ENCODE data around the gene SLC1A7. TPM values are rescaled to one million over a fixed set of nuclear protein-coding genes. Genes with fewer than 3 reads are reported as not detected.

Gene SLC1A7
- total and polyA plus RNA-seq, 2 of the 13 experiments (the other 11 are each of a cell fraction or from before 2014, with no cell fraction given), result 0.04 to 2.0 TPM

DNA sequence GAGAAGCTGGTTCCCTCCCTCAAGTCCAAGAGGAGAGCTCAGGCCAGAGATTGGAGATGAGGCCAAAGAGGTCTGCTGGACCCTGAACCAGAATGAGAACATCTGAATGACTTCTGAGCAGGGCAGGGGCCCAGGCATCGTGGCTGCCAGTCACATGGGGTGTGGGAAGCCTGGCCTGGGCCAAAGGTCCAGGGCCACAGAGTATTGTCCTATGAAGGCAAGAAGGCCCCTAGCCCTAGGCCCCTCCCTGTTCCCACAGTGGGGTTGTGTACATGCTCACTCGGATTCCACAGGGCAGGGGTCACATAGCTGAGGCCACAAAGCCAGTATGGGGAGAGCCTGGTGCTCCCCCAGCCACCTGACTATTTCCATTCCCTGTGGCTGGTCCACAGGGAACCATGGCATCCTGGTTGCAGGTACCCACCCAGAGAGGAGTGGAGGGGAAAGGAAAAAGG lies 18.5 kb upstream of the SLC1A7 start (continued):
- TF ChIP-seq HMG20B (CRISPR knock-in tag; conservative IDR thresholded peaks at IDR 0.05) (peak; percentile 54), ZNF251 (CRISPR knock-in tag; IDR thresholded peaks at IDR 0.05) (no peak), HNF4A (CRISPR knock-in tag; IDR thresholded peaks at IDR 0.05) (peak; percentile 100), ZSCAN12 (CRISPR knock-in tag; IDR thresholded peaks at IDR 0.05) (no peak), PRPF4 (IDR thresholded peaks at IDR 0.05; ENCODE audit: low read depth, low read length, poor library complexity, severe bottlenecking) (no peak), ZNF34 (CRISPR knock-in tag; IDR thresholded peaks at IDR 0.05; ENCODE audit: borderline replicate concordance) (no peak), ARNT2 (CRISPR knock-in tag; IDR thresholded peaks at IDR 0.05; ENCODE audit: low read depth) (peak; percentile 41; the same call in 1 of the 2 replicates), GATA4 (IDR thresholded peaks at IDR 0.05; ENCODE audit: borderline replicate concordance, low read depth) (peak; percentile 72; the same call in 1 of the 2 replicates), SATB2 (CRISPR knock-in tag; IDR thresholded peaks at IDR 0.05) (no peak), GLI4 (CRISPR knock-in tag; IDR thresholded peaks at IDR 0.05; ENCODE audit: borderline replicate concordance) (peak; percentile 26; the same call in 1 of the 2 replicates), ZNF292 (CRISPR knock-in tag; IDR thresholded peaks at IDR 0.05; ENCODE audit: borderline replicate concordance, low read depth) (peak; percentile 97; the same call in 1 of the 2 replicates), SMARCE1 (IDR thresholded peaks at IDR 0.05; ENCODE audit: borderline replicate concordance) (no peak), ZBTB21 (CRISPR knock-in tag; IDR thresholded peaks at IDR 0.05) (no peak), BCL6 (CRISPR knock-in tag; IDR thresholded peaks at IDR 0.05) (peak; percentile 83), SOX5 (CRISPR knock-in tag; IDR thresholded peaks at IDR 0.05; ENCODE audit: borderline replicate concordance) (peak; percentile 98), MZF1 (CRISPR knock-in tag; IDR thresholded peaks at IDR 0.05; ENCODE audit: borderline replicate concordance) (0 out of 2 replicates have a peak, but pooled peaks have one; percentile 48), JDP2 (CRISPR knock-in tag; IDR thresholded peaks at IDR 0.05; ENCODE audit: borderline replicate concordance) (no peak), MBNL3 (CRISPR knock-in tag; conservative IDR thresholded peaks at IDR 0.05) (no peak), ETV6 (CRISPR knock-in tag; conservative IDR thresholded peaks at IDR 0.05) (no peak; the same call in 1 of the 2 replicates)
- TF ChIP-seq, protein P1, sequence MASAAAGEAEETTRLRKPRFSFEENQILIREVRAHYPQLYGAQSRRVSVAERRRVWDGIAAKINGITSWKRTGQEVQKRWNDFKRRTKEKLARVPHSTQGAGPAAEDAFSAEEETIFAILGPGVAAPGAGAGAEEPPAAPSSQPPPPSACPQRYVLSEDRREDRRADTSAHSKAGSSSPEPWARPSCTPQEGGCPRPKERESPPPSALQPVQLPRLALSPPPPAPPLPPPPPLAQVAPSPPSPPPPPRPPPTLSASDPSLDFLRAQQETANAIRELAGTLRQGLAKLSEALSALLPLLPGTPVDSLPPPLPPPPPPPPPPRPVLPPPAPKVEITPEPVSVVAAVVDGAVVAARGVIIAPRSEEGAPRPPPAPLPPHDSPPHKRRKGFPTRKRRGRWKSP (CRISPR knock-in tag; IDR thresholded peaks at IDR 0.05), result no peak
- TF ChIP-seq, protein P2, sequence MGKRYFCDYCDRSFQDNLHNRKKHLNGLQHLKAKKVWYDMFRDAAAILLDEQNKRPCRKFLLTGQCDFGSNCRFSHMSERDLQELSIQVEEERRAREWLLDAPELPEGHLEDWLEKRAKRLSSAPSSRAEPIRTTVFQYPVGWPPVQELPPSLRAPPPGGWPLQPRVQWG (CRISPR knock-in tag; IDR thresholded peaks at IDR 0.05; ENCODE audit: borderline replicate concordance, low read depth), result no peak; the same call in 1 of the 2 replicates
- TF ChIP-seq, protein P3, sequence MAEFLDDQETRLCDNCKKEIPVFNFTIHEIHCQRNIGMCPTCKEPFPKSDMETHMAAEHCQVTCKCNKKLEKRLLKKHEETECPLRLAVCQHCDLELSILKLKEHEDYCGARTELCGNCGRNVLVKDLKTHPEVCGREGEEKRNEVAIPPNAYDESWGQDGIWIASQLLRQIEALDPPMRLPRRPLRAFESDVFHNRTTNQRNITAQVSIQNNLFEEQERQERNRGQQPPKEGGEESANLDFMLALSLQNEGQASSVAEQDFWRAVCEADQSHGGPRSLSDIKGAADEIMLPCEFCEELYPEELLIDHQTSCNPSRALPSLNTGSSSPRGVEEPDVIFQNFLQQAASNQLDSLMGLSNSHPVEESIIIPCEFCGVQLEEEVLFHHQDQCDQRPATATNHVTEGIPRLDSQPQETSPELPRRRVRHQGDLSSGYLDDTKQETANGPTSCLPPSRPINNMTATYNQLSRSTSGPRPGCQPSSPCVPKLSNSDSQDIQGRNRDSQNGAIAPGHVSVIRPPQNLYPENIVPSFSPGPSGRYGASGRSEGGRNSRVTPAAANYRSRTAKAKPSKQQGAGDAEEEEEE (CRISPR knock-in tag; IDR thresholded peaks at IDR 0.05; ENCODE audit: borderline replicate concordance), result no peak
- TF ChIP-seq, protein P4, sequence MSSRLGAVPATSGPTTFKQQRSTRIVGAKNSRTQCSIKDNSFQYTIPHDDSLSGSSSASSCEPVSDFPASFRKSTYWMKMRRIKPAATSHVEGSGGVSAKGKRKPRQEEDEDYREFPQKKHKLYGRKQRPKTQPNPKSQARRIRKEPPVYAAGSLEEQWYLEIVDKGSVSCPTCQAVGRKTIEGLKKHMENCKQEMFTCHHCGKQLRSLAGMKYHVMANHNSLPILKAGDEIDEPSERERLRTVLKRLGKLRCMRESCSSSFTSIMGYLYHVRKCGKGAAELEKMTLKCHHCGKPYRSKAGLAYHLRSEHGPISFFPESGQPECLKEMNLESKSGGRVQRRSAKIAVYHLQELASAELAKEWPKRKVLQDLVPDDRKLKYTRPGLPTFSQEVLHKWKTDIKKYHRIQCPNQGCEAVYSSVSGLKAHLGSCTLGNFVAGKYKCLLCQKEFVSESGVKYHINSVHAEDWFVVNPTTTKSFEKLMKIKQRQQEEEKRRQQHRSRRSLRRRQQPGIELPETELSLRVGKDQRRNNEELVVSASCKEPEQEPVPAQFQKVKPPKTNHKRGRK (CRISPR knock-in tag; IDR thresholded peaks at IDR 0.05), result no peak
- TF ChIP-seq, protein P5, sequence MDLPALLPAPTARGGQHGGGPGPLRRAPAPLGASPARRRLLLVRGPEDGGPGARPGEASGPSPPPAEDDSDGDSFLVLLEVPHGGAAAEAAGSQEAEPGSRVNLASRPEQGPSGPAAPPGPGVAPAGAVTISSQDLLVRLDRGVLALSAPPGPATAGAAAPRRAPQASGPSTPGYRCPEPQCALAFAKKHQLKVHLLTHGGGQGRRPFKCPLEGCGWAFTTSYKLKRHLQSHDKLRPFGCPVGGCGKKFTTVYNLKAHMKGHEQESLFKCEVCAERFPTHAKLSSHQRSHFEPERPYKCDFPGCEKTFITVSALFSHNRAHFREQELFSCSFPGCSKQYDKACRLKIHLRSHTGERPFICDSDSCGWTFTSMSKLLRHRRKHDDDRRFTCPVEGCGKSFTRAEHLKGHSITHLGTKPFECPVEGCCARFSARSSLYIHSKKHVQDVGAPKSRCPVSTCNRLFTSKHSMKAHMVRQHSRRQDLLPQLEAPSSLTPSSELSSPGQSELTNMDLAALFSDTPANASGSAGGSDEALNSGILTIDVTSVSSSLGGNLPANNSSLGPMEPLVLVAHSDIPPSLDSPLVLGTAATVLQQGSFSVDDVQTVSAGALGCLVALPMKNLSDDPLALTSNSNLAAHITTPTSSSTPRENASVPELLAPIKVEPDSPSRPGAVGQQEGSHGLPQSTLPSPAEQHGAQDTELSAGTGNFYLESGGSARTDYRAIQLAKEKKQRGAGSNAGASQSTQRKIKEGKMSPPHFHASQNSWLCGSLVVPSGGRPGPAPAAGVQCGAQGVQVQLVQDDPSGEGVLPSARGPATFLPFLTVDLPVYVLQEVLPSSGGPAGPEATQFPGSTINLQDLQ (CRISPR knock-in tag; IDR thresholded peaks at IDR 0.05), result no peak

Measured in HepG2 (cell line).